B cell (primary cell): ENCODE data around the gene STK4. TPM values are rescaled to one million over a fixed set of nuclear protein-coding genes. Genes with fewer than 3 reads are reported as not detected.

Source experiments
- ATAC-seq: fragments of 200-7000 bp; cut with Tn5 transposase; one replicate; pipeline ENCODE4 v1.10.0; 2021; ENCODE audit warnings: low read depth, mild to moderate bottlenecking, moderate number of reproducible peaks, moderate library complexity
- CTCF ChIA-PET: fragments of 350-600 bp; sonication (Branson Sonifier 250); formaldehyde crosslinking; loops from one replicate; lab custom pipeline; 2021; ENCODE audit warnings: antibody characterized with exemption, inconsistent platforms; lab: Charles Lee
- POLR2A ChIA-PET: fragments of 350-600 bp; sonication (Branson Sonifier 250); formaldehyde crosslinking; loops from one replicate; lab custom pipeline; 2021; ENCODE audit warnings: antibody characterized with exemption; lab: Charles Lee
- DNase-seq: peaks from one replicate; pipeline ENCODE4 v3.0.0; 2013
- H2AFZ ChIP-seq: 2 replicates; pipeline ENCODE4 v1.6.1; 2012; ENCODE audit warnings: mild to moderate bottlenecking, low read depth, low read length; ENCODE audit not compliant: insufficient read depth, poor library complexity, severe bottlenecking
- H3K27ac ChIP-seq, 2 donors: 1 replicate in 1 of 2; 2 replicates in 1 of 2; pipeline ENCODE4 v1.5.1; 2012 to 2013; ENCODE audit warnings: low read length in 2 of 2, mild to moderate bottlenecking in 2 of 2, moderate library complexity in 1 of 2
- H3K27me3 ChIP-seq, 4 experiments: fragments of 200-600 bp in 1 of 4; sonication (generic) in 1 of 4; replicated peaks in 1 of 4; 1 replicate in 2 of 4; 2 replicates in 2 of 4; pipeline versions ENCODE4 v1.6.1 to v1.7.0; 2013 to 2016; ENCODE audit warnings: low read length in 3 of 4, mild to moderate bottlenecking in 2 of 4, mixed read lengths in 1 of 4, moderate library complexity in 1 of 4; ENCODE audit not compliant: insufficient read depth in 4 of 4, control insufficient read depth in 3 of 4; ENCODE audit errors: control extremely low read depth in 1 of 4
- H3K36me3 ChIP-seq, 2 experiments: replicated peaks in 1 of 2; 1 replicate in 1 of 2; 2 replicates in 1 of 2; pipeline versions ENCODE4 v1.6.1 to v1.7.1; 2013; ENCODE audit warnings: low read length in 1 of 2; ENCODE audit not compliant: insufficient read depth in 2 of 2, control insufficient read depth in 1 of 2; ENCODE audit errors: control extremely low read depth in 1 of 2, extremely low read depth in 1 of 2
- H3K4me1 ChIP-seq, 2 donors: fragments of 200-600 bp in 1 of 2; sonication (generic) in 1 of 2; 1 replicate in 1 of 2; 2 replicates in 1 of 2; pipeline versions ENCODE4 v1.5.1 to v1.6.1; 2013 to 2017; ENCODE audit warnings: low read length in 2 of 2; ENCODE audit not compliant: control insufficient read depth in 2 of 2, insufficient read depth in 2 of 2
- H3K4me2 ChIP-seq: replicated peaks from 2 replicates; pipeline ENCODE3; 2012; ENCODE audit warnings: mild to moderate bottlenecking, low read depth, low read length; ENCODE audit not compliant: poor library complexity, severe bottlenecking
- H3K4me3 ChIP-seq, 5 experiments: fragments of 200-600 bp in 1 of 5; sonication (generic) in 1 of 5; 1 replicate in 3 of 5; 2 replicates in 2 of 5; pipeline versions ENCODE4 v1.5.1 to v1.7.0; 2011 to 2016; ENCODE audit warnings: low read length in 4 of 5, mild to moderate bottlenecking in 4 of 5, low read depth in 2 of 5, control low read depth in 1 of 5, moderate library complexity in 1 of 5; ENCODE audit not compliant: insufficient read depth in 1 of 5; ENCODE audit errors: control extremely low read depth in 1 of 5, extremely low read depth in 1 of 5
- H3K79me2 ChIP-seq: fragments of 200-600 bp; sonication (generic); one replicate; pipeline ENCODE4 v1.6.0; 2016; ENCODE audit warnings: low read length; ENCODE audit not compliant: control insufficient read depth, insufficient read depth
- H3K9ac ChIP-seq: fragments of 200-600 bp; sonication (generic); 2 replicates; pipeline ENCODE4 v1.6.1; 2017; ENCODE audit warnings: mild to moderate bottlenecking, low read length, moderate library complexity
- H3K9me3 ChIP-seq, 3 donors: one replicate each; pipeline versions ENCODE4 v1.6.1 to v1.7.1; 2013; ENCODE audit warnings: low read length in 2 of 3; ENCODE audit not compliant: control insufficient read depth in 2 of 3, insufficient read depth in 1 of 3; ENCODE audit errors: control extremely low read depth in 1 of 3
- H4K20me1 ChIP-seq: 2 replicates; pipeline ENCODE4 v1.6.0; 2012; ENCODE audit warnings: mild to moderate bottlenecking, low read length; ENCODE audit not compliant: insufficient read depth, control insufficient read depth, poor library complexity, severe bottlenecking
- H3K27ac Mint-ChIP-seq: one replicate; pipeline ENCODE4 v1.8.0; 2021; ENCODE audit warnings: mixed read lengths
- H3K27me3 Mint-ChIP-seq: one replicate; pipeline ENCODE4 v1.8.0; 2021; ENCODE audit warnings: mixed read lengths
- H3K4me1 Mint-ChIP-seq: one replicate; pipeline ENCODE4 v1.8.0; 2021; ENCODE audit warnings: mixed read lengths
- H3K4me3 Mint-ChIP-seq: one replicate; pipeline ENCODE4 v1.8.0; 2021; ENCODE audit warnings: mixed read lengths
- H3K9me3 Mint-ChIP-seq: one replicate; pipeline ENCODE4 v1.8.0; 2022; ENCODE audit warnings: mixed read lengths; ENCODE audit not compliant: insufficient read depth
- CTCF ChIP-seq: fragments of 200-600 bp; IDR thresholded peaks from one replicate; pipeline ENCODE4 v1.8.0; 2022; ENCODE audit warnings: antibody characterized with exemption, mild to moderate bottlenecking
- EZH2 ChIP-seq: IDR thresholded peaks from 2 replicates; pipeline ENCODE4 v1.6.1; 2012; ENCODE audit warnings: borderline replicate concordance, low read depth, mild to moderate bottlenecking, moderate library complexity, low read length; ENCODE audit not compliant: insufficient read depth, poor library complexity, severe bottlenecking
- WGBS: methylation state at CpG from one replicate; pipeline ENCODE4 v1.1.5; 2013; ENCODE audit warnings: missing lambda C conversion rate; ENCODE audit not compliant: insufficient coverage; 5-methylcytosine and 5-hydroxymethylcytosine counted together
- intact Hi-C: fragments of 100-400 bp; cut with micrococcal nuclease; formaldehyde crosslinking; loops from one replicate; pipeline ENCODE4 v1.10.0; 2022
- polyA plus RNA-seq: library from polyadenylated mRNA; depleted of rRNA; stranded (reverse); fragments of >200 nt; gene quantifications from 2 replicates; pipeline ENCODE4 v1.2.3, GENCODE V29; 2012
- total RNA-seq, 2 donors: library from RNA; stranded (reverse); fragments of 120-200 nt in 1 of 2; gene quantifications; 1 replicate in 1 of 2; 2 replicates in 1 of 2; pipeline versions ENCODE4 v1.2.3 to v1.2.4, GENCODE V29; 2013 to 2022

The STK4 gene
- total and polyA plus RNA-seq, 2 donors (not counting 1 experiment from before 2014, with no cell fraction given) = 38.9 to 324 TPM

DNA sequence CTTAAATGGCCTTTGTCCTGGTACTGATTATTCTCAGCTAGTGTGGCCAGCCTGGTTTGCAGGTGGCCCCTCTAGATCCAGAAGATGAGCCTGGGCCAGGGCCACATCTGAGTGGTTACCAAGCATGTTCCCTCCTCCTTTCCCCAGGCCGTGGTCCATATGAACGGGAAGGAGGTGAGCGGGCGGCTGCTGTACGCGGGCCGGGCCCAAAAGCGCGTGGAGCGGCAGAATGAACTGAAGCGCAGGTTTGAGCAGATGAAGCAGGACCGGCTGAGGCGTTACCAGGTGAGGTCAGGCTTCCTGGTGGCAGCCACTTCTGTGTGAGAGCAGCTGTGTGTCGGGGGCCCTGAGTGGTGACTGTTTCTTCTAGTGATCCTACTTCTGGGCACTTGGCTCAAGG is 44.9 kb upstream of the STK4 start:
- no peak for ATAC-seq
- no peak overlapping the region for H2AFZ ChIP-seq
- H3K27me3 ChIP-seq = no peaks in the 10 kb centered on the region
- DNase-seq = no peak
- no peak overlapping the region for H3K9ac ChIP-seq
- no peaks in the 10 kb centered on the region for H4K20me1 ChIP-seq
- intact Hi-C loops = no loop called here
- H3K36me3 ChIP-seq = peaks cover 6 to 29% of the 10 kb centered on the region in 2 experiments
- Mint-ChIP-seq H3K4me3 (no peak overlapping the region), H3K9me3 (no peaks in the 10 kb centered on the region), H3K4me1 (no peaks in the 10 kb centered on the region), H3K27me3 (no peaks in the 10 kb centered on the region), H3K27ac (no peak overlapping the region)
- no peaks in the 10 kb centered on the region for H3K79me2 ChIP-seq
- TF ChIP-seq EZH2 (no peak), CTCF (no peak)
- no peaks in the 10 kb centered on the region for H3K9me3 ChIP-seq
- 98% methylated on average over 14 of the region's 14 CpGs for WGBS
- H3K4me1 ChIP-seq = no peaks in the 10 kb centered on the region
- ChIA-PET CTCF (no interaction called here), POLR2A (no interaction called here)
- no peak overlapping the region for H3K27ac ChIP-seq
- no peak overlapping the region for H3K4me3 ChIP-seq
- no peak overlapping the region for H3K4me2 ChIP-seq

DNA sequence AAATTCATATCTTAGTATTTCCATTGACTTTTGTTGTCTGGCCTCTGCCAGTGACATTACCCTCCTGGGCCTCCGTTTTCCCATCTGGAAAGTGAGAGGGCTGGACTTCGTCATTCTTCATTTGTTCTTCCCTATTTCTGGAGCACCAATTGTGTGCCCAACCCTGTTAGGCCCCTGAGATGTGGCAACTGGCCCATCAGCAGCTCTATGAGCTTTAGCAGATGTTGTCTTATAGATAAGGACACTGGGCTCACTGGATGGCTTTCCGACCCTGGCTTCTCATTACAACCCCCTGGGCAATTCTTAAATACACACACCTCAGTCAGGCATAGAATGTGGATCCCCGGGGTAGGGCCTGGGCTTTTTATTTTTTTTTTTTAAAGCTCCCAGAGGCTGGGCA is 41.8 kb upstream of the STK4 start:
- no peaks in the 10 kb centered on the region for H3K9me3 ChIP-seq
- no peaks in the 10 kb centered on the region for H4K20me1 ChIP-seq
- Mint-ChIP-seq H3K27me3 (no peaks in the 10 kb centered on the region), H3K4me1 (no peaks in the 10 kb centered on the region), H3K27ac (no peak overlapping the region), H3K4me3 (no peak overlapping the region), H3K9me3 (no peaks in the 10 kb centered on the region)
- no peak overlapping the region for H2AFZ ChIP-seq
- DNase-seq (no peak), ATAC-seq (no peak)
- no peak overlapping the region for H3K4me3 ChIP-seq
- TF ChIP-seq CTCF (no peak), EZH2 (no peak)
- H3K27ac ChIP-seq = no peak overlapping the region
- WGBS = 96% methylated on average over 4 of the region's 4 CpGs
- no peaks in the 10 kb centered on the region for H3K79me2 ChIP-seq
- intact Hi-C loops = no loop called here
- H3K9ac ChIP-seq = no peak overlapping the region
- H3K27me3 ChIP-seq = no peaks in the 10 kb centered on the region
- peaks cover 6 to 20% of the 10 kb centered on the region in 2 experiments for H3K36me3 ChIP-seq
- POLR2A ChIA-PET = no interaction called here
- H3K4me2 ChIP-seq = no peak overlapping the region
- CTCF ChIA-PET = interaction anchor here (0.8 kb wide), 1 partner anchor 16 kb away, joined by 3 read pairs; no protein-coding TSS in a partner anchor
- no peaks in the 10 kb centered on the region for H3K4me1 ChIP-seq
